PC-9 (cell line): ENCODE data around the gene SMAP1. TPM values are rescaled to one million over a fixed set of nuclear protein-coding genes. Genes with fewer than 3 reads are reported as not detected.

Source experiments
- BruUV-seq: library from RNA; stranded (reverse); fragments of 400-500 nt; replicated peaks from 2 replicates; lab custom pipeline; 2021; lab: Mats Ljungman, UMichigan
- CTCF ChIA-PET: fragments of 300-600 bp; sonication (Branson Sonifier 250); formaldehyde crosslinking; loops from one replicate; lab custom pipeline; 2022; ENCODE audit warnings: antibody characterized with exemption; lab: Charles Lee
- POLR2A ChIA-PET: fragments of 300-600 bp; sonication (Branson Sonifier 250); formaldehyde crosslinking; loops from one replicate; lab custom pipeline; 2022; ENCODE audit warnings: antibody characterized with exemption; ENCODE audit not compliant: unreplicated experiment; lab: Charles Lee
- DNase-seq, 2 experiments: peaks; one replicate each; pipeline versions ENCODE4 v3.0.0 to v3.0.0-alpha.2; 2015 to 2022; ENCODE audit warnings: mixed read lengths in 1 of 2
- H2AFZ ChIP-seq: fragments of 200-600 bp; sonication (generic); 2 replicates; pipeline ENCODE4 v1.8.1; 2017; ENCODE audit warnings: antibody characterized with exemption
- H3F3A ChIP-seq: fragments of 200-600 bp; sonication (generic); 2 replicates; pipeline ENCODE4 v1.8.1; 2017; ENCODE audit warnings: antibody characterized with exemption, mild to moderate bottlenecking, low read depth; ENCODE audit not compliant: insufficient read depth
- H3K27ac ChIP-seq: fragments of 200-600 bp; sonication (generic); 2 replicates; pipeline ENCODE4 v1.6.1; 2016; ENCODE audit warnings: mixed run types
- H3K27me3 ChIP-seq: fragments of 200-600 bp; sonication (generic); 2 replicates; pipeline ENCODE4 v1.6.1; 2016; ENCODE audit warnings: low read depth, mixed run types; ENCODE audit not compliant: insufficient read depth
- H3K36me3 ChIP-seq: fragments of 200-600 bp; sonication (generic); 2 replicates; pipeline ENCODE4 v1.6.1; 2016; ENCODE audit warnings: low read depth, mixed run types
- H3K4me1 ChIP-seq: fragments of 200-600 bp; sonication (generic); replicated peaks from 2 replicates; pipeline ENCODE4 v1.6.1; 2016; ENCODE audit warnings: mixed run types; ENCODE audit not compliant: insufficient read depth
- H3K4me2 ChIP-seq: fragments of 200-600 bp; sonication (generic); 2 replicates; pipeline ENCODE4 v1.6.1; 2017; ENCODE audit warnings: mixed run types
- H3K4me3 ChIP-seq: fragments of 200-600 bp; sonication (generic); 2 replicates; pipeline ENCODE4 v1.6.1; 2016; ENCODE audit warnings: mixed run types
- H3K79me2 ChIP-seq: fragments of 200-600 bp; sonication (generic); 2 replicates; pipeline ENCODE4 v1.6.1; 2017; ENCODE audit warnings: low read depth, mixed run types
- H3K9me2 ChIP-seq: fragments of 200-600 bp; sonication (generic); 2 replicates; pipeline ENCODE4 v1.8.1; 2017; ENCODE audit warnings: mild to moderate bottlenecking; ENCODE audit not compliant: insufficient read depth
- H3K9me3 ChIP-seq: fragments of 200-600 bp; sonication (generic); 2 replicates; pipeline ENCODE4 v1.8.1; 2016; ENCODE audit warnings: low read depth; ENCODE audit not compliant: insufficient read depth
- H4K20me1 ChIP-seq: fragments of 200-600 bp; sonication (generic); 2 replicates; pipeline ENCODE4 v1.8.1; 2017; ENCODE audit not compliant: insufficient read depth
- EZH2 ChIP-seq: fragments of 200-600 bp; sonication (generic); IDR thresholded peaks from 2 replicates; pipeline ENCODE4 v1.8.0; 2017; ENCODE audit warnings: antibody characterized with exemption, low read depth
- intact Hi-C: fragments of 100-400 bp; cut with micrococcal nuclease; formaldehyde crosslinking; loops from one replicate; pipeline ENCODE4 v1.10.0; 2022; ENCODE audit not compliant: unreplicated experiment
- total RNA-seq: library from RNA; stranded (reverse); gene quantifications from 2 replicates; pipeline ENCODE4 v1.2.3, GENCODE V29; 2021
- TF ChIP-seq, protein P1 (sequence below): fragments of 200-600 bp; sonication (generic); conservative IDR thresholded peaks from 2 replicates; pipeline ENCODE4 v1.6.1; 2017; ENCODE audit warnings: mixed run types, antibody characterized with exemption, mild to moderate bottlenecking, moderate library complexity

The SMAP1 gene
- total RNA-seq, 1 experiment from 2014 or later, result 29.3 TPM

DNA sequence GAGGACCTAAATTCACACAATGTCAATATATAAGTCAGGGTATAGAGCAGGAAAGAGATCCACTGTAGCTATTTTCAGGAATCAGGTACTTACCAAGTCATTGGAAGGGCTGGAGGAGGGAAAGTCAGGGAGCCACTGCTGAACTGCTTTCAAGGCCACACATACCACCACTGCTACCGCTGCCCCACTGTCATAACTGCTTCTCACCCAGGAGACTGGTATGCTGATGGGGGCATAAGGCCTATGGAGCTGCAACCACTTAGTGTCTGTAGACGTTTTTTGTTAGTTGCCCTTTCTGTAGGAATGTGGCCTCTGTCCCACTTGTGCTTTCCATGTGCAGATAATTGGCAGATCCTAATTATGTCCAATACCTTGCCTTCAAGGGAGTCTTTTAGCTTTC, 5.4 kb downstream of the SMAP1 start:
- no peaks in the 10 kb centered on the region; the same call in 1 of the 2 replicates for H3F3A ChIP-seq
- no peak for DNase-seq
- POLR2A ChIA-PET, result interaction anchor here (0.7 kb wide), 1 partner anchor 305 kb away, joined by 4 read pairs; no protein-coding TSS in a partner anchor
- no TSS peak for BruUV-seq
- H3K4me3 ChIP-seq, result no peak overlapping the region
- no peak overlapping the region for H2AFZ ChIP-seq
- H3K27me3 ChIP-seq, result no peaks in the 10 kb centered on the region
- TF ChIP-seq EZH2, result no peak
- TF ChIP-seq, protein P1, sequence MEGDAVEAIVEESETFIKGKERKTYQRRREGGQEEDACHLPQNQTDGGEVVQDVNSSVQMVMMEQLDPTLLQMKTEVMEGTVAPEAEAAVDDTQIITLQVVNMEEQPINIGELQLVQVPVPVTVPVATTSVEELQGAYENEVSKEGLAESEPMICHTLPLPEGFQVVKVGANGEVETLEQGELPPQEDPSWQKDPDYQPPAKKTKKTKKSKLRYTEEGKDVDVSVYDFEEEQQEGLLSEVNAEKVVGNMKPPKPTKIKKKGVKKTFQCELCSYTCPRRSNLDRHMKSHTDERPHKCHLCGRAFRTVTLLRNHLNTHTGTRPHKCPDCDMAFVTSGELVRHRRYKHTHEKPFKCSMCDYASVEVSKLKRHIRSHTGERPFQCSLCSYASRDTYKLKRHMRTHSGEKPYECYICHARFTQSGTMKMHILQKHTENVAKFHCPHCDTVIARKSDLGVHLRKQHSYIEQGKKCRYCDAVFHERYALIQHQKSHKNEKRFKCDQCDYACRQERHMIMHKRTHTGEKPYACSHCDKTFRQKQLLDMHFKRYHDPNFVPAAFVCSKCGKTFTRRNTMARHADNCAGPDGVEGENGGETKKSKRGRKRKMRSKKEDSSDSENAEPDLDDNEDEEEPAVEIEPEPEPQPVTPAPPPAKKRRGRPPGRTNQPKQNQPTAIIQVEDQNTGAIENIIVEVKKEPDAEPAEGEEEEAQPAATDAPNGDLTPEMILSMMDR, result no peak
- H3K9me3 ChIP-seq, result no peaks in the 10 kb centered on the region
- H3K36me3 ChIP-seq, result no peaks in the 10 kb centered on the region
- H3K27ac ChIP-seq, result no peak overlapping the region
- H3K79me2 ChIP-seq, result peaks cover 79% of the 10 kb centered on the region
- intact Hi-C loops, result no loop called here
- H3K9me2 ChIP-seq, result no peaks in the 10 kb centered on the region
- CTCF ChIA-PET, result no interaction called here
- no peak overlapping the region for H3K4me2 ChIP-seq
- peaks cover 2% of the 10 kb centered on the region for H4K20me1 ChIP-seq
- H3K4me1 ChIP-seq, result peaks cover 31% of the 10 kb centered on the region

DNA sequence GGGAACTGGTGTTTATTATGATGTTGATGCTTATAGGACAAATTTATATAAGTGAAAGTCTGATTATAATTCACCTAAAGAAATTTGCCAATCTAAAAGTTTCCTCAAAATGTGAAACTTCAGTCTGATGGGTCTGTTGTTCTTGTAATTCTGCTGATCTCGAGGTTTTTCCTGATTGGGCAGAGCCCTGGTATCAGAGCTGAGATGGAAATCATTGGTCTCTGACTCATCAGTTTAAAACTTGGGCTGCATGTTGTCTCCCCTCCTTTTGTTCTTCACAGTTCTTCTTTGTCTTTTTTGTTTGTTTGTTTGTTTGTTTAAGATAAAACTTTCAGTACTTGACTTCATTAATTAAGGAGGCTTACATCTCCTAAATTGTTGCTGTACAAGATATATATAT, 5.9 kb downstream of the SMAP1 start:
- H3K27me3 ChIP-seq, result no peaks in the 10 kb centered on the region
- no peak overlapping the region for H3K27ac ChIP-seq
- H3K4me1 ChIP-seq, result peaks cover 31% of the 10 kb centered on the region
- BruUV-seq, result no TSS peak
- no peaks in the 10 kb centered on the region for H3K36me3 ChIP-seq
- CTCF ChIA-PET, result no interaction called here
- H3K9me2 ChIP-seq, result no peaks in the 10 kb centered on the region
- peaks cover 2% of the 10 kb centered on the region for H4K20me1 ChIP-seq
- H3K79me2 ChIP-seq, result peaks cover 80% of the 10 kb centered on the region
- H2AFZ ChIP-seq, result no peak overlapping the region
- intact Hi-C loops, result no loop called here
- H3F3A ChIP-seq, result no peaks in the 10 kb centered on the region; the same call in 1 of the 2 replicates
- no peaks in the 10 kb centered on the region for H3K9me3 ChIP-seq
- no peak overlapping the region for H3K4me3 ChIP-seq
- H3K4me2 ChIP-seq, result no peak overlapping the region
- no peak for TF ChIP-seq EZH2
- TF ChIP-seq, protein P1, result no peak
- DNase-seq, result no peak
- POLR2A ChIA-PET, result interaction anchor here (0.7 kb wide), 1 partner anchor 306 kb away, joined by 4 read pairs; no protein-coding TSS in a partner anchor

DNA sequence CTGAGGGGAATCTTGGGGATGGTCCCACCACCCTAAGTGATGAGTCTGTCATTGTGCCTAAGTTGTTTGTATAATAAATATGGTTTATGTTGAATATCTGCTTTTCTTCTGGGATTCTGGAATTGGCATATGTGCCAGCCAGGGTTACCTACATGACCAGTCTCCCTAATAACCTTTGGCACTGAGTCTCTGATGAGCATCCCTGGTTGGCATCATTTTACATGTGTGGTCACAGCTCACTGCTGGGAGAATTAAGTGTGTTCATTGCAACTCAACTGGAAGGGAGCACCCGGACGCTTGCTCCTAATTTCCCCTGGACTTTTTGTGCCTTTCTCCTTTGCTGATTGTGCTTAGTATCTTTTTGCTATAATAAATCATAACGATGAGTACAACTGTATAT, 8.1 kb downstream of the SMAP1 start:
- Histone ChIP-seq H3K4me2 (no peak overlapping the region), H3K9me3 (no peaks in the 10 kb centered on the region; the same call in 1 of the 2 replicates), H2AFZ (no peak overlapping the region), H3K79me2 (peaks cover 74% of the 10 kb centered on the region), H3K36me3 (no peaks in the 10 kb centered on the region), H3K4me1 (peaks cover 21% of the 10 kb centered on the region; the same call in 1 of the 2 replicates), H3K9me2 (no peaks in the 10 kb centered on the region), H3K27me3 (no peaks in the 10 kb centered on the region), H3K4me3 (no peak overlapping the region), H3F3A (0 out of 2 replicates have a peak, but pooled peaks cover 6% of the 10 kb centered on the region), H4K20me1 (no peaks in the 10 kb centered on the region; the same call in none of the 2 replicates), H3K27ac (no peak overlapping the region)
- intact Hi-C loops, result no loop called here
- TF ChIP-seq, protein P1, result no peak
- TF ChIP-seq EZH2, result no peak
- BruUV-seq, result no TSS peak
- no peak for DNase-seq
- CTCF ChIA-PET, result no interaction called here
- POLR2A ChIA-PET, result no interaction called here
